ENCODE data around the gene IFT88. TPM values are rescaled to one million over a fixed set of nuclear protein-coding genes. Genes with fewer than 3 reads are reported as not detected.

IFT88 gene
- total RNA-seq = 14.4 and 16.9 TPM in 2 replicates

GRCh38 chr13:20566898-20567874 is at the start of gene IFT88:
Gene IFT88 (plus strand): TSS chr13:20567157. CDS start chr13:20574386, 7,229 bp downstream.

GRCh38 chr13:20525601-20526544 is 41.1 kb upstream of the IFT88 start, which contains the start of gene CRYL1:
Gene CRYL1 (minus strand): TSS chr13:20525857. CDS start chr13:20525794, 63 bp downstream.

GRCh38 chr13:20702915-20703779 is 136.2 kb downstream of the IFT88 start, which contains the start of gene IL17D:
Gene IL17D (plus strand): TSS chr13:20703699. CDS start chr13:20704002, 303 bp downstream.

Other genes with a start within 250 kb of the IFT88 start
- 29.0 and 39.4 TPM in 2 replicates for gene CRYL1, start 41.3 kb upstream of the IFT88 start, total RNA-seq
- 5.3 and 13.7 TPM in 2 replicates for gene IL17D, start 136.5 kb downstream of the IFT88 start, total RNA-seq
- 9.5 and 9.8 TPM in 2 replicates for gene EEF1AKMT1, start 206.8 kb downstream of the IFT88 start, total RNA-seq